Neural cell (in vitro differentiated cells): Measurements from ENCODE around the gene NAT9. TPM values are rescaled to one million over a fixed set of nuclear protein-coding genes. Genes with fewer than 3 reads are reported as not detected.

Experiments
- H2AFZ ChIP-seq: fragments of 200-600, 300-800 bp; sonication (generic), shearing (Covaris generic); 2 replicates; pipeline ENCODE4 v1.6.0; 2014; ENCODE audit warnings: low read depth, mild to moderate bottlenecking, antibody characterized with exemption, low read length, moderate library complexity
- H3F3A ChIP-seq: fragments of 200-600 bp; shearing (Covaris generic); 2 replicates; pipeline ENCODE4 v1.6.1; 2016; ENCODE audit warnings: mild to moderate bottlenecking, moderate library complexity, mixed read lengths, antibody characterized with exemption, low read length; ENCODE audit not compliant: insufficient read depth, poor library complexity, severe bottlenecking
- H3K27ac ChIP-seq: fragments of 200-600, 300-800 bp; sonication (generic), shearing (Covaris generic); 2 replicates; pipeline ENCODE4 v1.5.1; 2014; ENCODE audit warnings: mild to moderate bottlenecking, low read length, moderate library complexity
- H3K27me3 ChIP-seq: fragments of 300-800, 200-600 bp; sonication (generic), shearing (Covaris generic); 2 replicates; pipeline ENCODE4 v1.6.0; 2014; ENCODE audit warnings: mild to moderate bottlenecking, low read depth, low read length, moderate library complexity; ENCODE audit not compliant: insufficient read depth
- H3K36me3 ChIP-seq: fragments of 300-800, 200-600 bp; sonication (generic), shearing (Covaris generic); 2 replicates; pipeline ENCODE4 v1.5.1; 2014; ENCODE audit warnings: mild to moderate bottlenecking, antibody characterized with exemption, low read length, moderate library complexity; ENCODE audit not compliant: insufficient read depth
- H3K4me2 ChIP-seq: fragments of 300-800, 200-600 bp; sonication (generic), shearing (Covaris generic); 2 replicates; pipeline ENCODE4 v1.6.0; 2014; ENCODE audit warnings: mild to moderate bottlenecking, low read length
- H3K4me3 ChIP-seq: fragments of 300-800, 200-600 bp; sonication (generic), shearing (Covaris generic); 2 replicates; pipeline ENCODE4 v1.5.1; 2014; ENCODE audit warnings: mild to moderate bottlenecking, low read length, moderate library complexity
- H3K79me2 ChIP-seq: fragments of 200-600 bp; shearing (Covaris generic); replicated peaks from 2 replicates; pipeline ENCODE4 v1.6.0; 2014; ENCODE audit warnings: mild to moderate bottlenecking, low read length, moderate library complexity; ENCODE audit not compliant: insufficient read depth
- H3K9ac ChIP-seq: fragments of 300-800, 200-600 bp; sonication (generic), shearing (Covaris generic); 2 replicates; pipeline ENCODE4 v1.6.1; 2016; ENCODE audit warnings: mild to moderate bottlenecking, low read length, mixed read lengths
- H3K9me2 ChIP-seq: fragments of 200-600 bp; shearing (Covaris generic); 2 replicates; pipeline ENCODE4 v1.6.1; 2016; ENCODE audit warnings: mild to moderate bottlenecking, low read length, mixed read lengths; ENCODE audit not compliant: insufficient read depth
- H3K9me3 ChIP-seq: fragments of 200-600, 300-800 bp; sonication (generic), shearing (Covaris generic); 2 replicates; pipeline ENCODE4 v1.6.1; 2016; ENCODE audit warnings: mild to moderate bottlenecking, mixed run types, low read length, moderate library complexity, mixed read lengths
- H4K20me1 ChIP-seq: fragments of 200-600 bp; shearing (Covaris generic); 2 replicates; pipeline ENCODE4 v1.6.1; 2016; ENCODE audit warnings: mild to moderate bottlenecking, mixed run types; ENCODE audit not compliant: insufficient read depth
- EP300 ChIP-seq: fragments of 450-650 bp; conservative IDR thresholded peaks from 2 replicates; pipeline ENCODE4 v1.6.1; 2014; ENCODE audit warnings: antibody characterized with exemption, mild to moderate bottlenecking, moderate library complexity; ENCODE audit not compliant: poor library complexity, severe bottlenecking
- EZH2 ChIP-seq: fragments of 200-600, 300-800 bp; shearing (Covaris generic), sonication (generic); IDR thresholded peaks from 2 replicates; pipeline ENCODE4 v1.6.1; 2014; ENCODE audit warnings: antibody characterized with exemption, low read length, borderline replicate concordance, mild to moderate bottlenecking; ENCODE audit not compliant: insufficient read depth, poor library complexity, severe bottlenecking
- MXI1 ChIP-seq: fragments of 450-650 bp; conservative IDR thresholded peaks from 2 replicates; pipeline ENCODE4 v1.6.1; 2014; ENCODE audit warnings: antibody characterized with exemption, mild to moderate bottlenecking; ENCODE audit not compliant: poor library complexity, severe bottlenecking
- SMC3 ChIP-seq: fragments of 450-650 bp; conservative IDR thresholded peaks from 2 replicates; pipeline ENCODE4 v1.6.1; 2014; ENCODE audit warnings: antibody characterized with exemption, mild to moderate bottlenecking, moderate library complexity; ENCODE audit not compliant: poor library complexity
- TAF1 ChIP-seq: IDR thresholded peaks from 2 replicates; pipeline ENCODE4 v1.6.1; 2012; ENCODE audit warnings: low read depth
- polyA plus RNA-seq: library from polyadenylated mRNA; depleted of rRNA; stranded (reverse); fragments of >200 nt; gene quantifications from 2 replicates; pipeline ENCODE4 v1.2.3, GENCODE V29; 2014
- TF ChIP-seq, protein P1 (sequence below): fragments of 450-650 bp; IDR thresholded peaks from 2 replicates; pipeline ENCODE4 v1.5.1; 2014; ENCODE audit warnings: antibody characterized with exemption, mild to moderate bottlenecking, moderate library complexity; ENCODE audit not compliant: poor library complexity, severe bottlenecking
- TF ChIP-seq, protein P2 (sequence below): IDR thresholded peaks from 2 replicates; pipeline ENCODE4 v1.6.1; 2012; ENCODE audit warnings: borderline replicate concordance

Gene NAT9
- polyA plus RNA-seq, 1 donor from 2014 or later: 243 TPM

DNA sequence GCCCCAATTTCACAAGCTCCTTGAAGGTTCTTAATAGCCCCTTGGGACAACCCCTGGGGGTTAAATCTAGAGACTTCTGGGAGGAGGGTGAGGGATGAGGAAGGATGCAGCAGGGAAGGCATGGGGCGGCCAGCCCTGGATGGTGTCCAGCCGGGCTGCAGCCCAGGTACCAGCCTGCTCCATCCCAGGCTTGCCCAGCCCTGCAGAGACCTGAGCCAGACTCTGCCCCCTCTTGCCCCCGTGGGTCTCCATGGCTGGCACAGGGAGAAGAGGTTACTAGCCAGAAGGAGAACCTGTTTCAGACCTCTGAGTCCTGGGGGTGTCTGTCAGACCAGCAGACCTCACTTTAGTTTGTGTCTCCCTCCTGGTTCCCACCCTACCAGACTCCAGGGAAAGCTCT lies 19.3 kb downstream of the NAT9 start:
- no peaks in the 10 kb centered on the region for H3K27me3 ChIP-seq
- no peaks in the 10 kb centered on the region for H3K36me3 ChIP-seq
- H3K9ac ChIP-seq: no peak overlapping the region
- no peak overlapping the region for H3K27ac ChIP-seq
- TF ChIP-seq EZH2: no peak
- no peak for TF ChIP-seq TAF1
- TF ChIP-seq EP300: no peak
- TF ChIP-seq, protein P1, sequence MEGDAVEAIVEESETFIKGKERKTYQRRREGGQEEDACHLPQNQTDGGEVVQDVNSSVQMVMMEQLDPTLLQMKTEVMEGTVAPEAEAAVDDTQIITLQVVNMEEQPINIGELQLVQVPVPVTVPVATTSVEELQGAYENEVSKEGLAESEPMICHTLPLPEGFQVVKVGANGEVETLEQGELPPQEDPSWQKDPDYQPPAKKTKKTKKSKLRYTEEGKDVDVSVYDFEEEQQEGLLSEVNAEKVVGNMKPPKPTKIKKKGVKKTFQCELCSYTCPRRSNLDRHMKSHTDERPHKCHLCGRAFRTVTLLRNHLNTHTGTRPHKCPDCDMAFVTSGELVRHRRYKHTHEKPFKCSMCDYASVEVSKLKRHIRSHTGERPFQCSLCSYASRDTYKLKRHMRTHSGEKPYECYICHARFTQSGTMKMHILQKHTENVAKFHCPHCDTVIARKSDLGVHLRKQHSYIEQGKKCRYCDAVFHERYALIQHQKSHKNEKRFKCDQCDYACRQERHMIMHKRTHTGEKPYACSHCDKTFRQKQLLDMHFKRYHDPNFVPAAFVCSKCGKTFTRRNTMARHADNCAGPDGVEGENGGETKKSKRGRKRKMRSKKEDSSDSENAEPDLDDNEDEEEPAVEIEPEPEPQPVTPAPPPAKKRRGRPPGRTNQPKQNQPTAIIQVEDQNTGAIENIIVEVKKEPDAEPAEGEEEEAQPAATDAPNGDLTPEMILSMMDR: no peak
- TF ChIP-seq, protein P2, sequence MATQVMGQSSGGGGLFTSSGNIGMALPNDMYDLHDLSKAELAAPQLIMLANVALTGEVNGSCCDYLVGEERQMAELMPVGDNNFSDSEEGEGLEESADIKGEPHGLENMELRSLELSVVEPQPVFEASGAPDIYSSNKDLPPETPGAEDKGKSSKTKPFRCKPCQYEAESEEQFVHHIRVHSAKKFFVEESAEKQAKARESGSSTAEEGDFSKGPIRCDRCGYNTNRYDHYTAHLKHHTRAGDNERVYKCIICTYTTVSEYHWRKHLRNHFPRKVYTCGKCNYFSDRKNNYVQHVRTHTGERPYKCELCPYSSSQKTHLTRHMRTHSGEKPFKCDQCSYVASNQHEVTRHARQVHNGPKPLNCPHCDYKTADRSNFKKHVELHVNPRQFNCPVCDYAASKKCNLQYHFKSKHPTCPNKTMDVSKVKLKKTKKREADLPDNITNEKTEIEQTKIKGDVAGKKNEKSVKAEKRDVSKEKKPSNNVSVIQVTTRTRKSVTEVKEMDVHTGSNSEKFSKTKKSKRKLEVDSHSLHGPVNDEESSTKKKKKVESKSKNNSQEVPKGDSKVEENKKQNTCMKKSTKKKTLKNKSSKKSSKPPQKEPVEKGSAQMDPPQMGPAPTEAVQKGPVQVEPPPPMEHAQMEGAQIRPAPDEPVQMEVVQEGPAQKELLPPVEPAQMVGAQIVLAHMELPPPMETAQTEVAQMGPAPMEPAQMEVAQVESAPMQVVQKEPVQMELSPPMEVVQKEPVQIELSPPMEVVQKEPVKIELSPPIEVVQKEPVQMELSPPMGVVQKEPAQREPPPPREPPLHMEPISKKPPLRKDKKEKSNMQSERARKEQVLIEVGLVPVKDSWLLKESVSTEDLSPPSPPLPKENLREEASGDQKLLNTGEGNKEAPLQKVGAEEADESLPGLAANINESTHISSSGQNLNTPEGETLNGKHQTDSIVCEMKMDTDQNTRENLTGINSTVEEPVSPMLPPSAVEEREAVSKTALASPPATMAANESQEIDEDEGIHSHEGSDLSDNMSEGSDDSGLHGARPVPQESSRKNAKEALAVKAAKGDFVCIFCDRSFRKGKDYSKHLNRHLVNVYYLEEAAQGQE: no peak
- no peak for TF ChIP-seq SMC3
- no peaks in the 10 kb centered on the region for H4K20me1 ChIP-seq
- no peaks in the 10 kb centered on the region for H3K9me3 ChIP-seq
- H3F3A ChIP-seq: no peaks in the 10 kb centered on the region
- no peak overlapping the region for H3K4me2 ChIP-seq
- H3K79me2 ChIP-seq: no peaks in the 10 kb centered on the region
- H3K9me2 ChIP-seq: no peaks in the 10 kb centered on the region
- no peak overlapping the region for H2AFZ ChIP-seq
- H3K4me3 ChIP-seq: no peak overlapping the region

DNA sequence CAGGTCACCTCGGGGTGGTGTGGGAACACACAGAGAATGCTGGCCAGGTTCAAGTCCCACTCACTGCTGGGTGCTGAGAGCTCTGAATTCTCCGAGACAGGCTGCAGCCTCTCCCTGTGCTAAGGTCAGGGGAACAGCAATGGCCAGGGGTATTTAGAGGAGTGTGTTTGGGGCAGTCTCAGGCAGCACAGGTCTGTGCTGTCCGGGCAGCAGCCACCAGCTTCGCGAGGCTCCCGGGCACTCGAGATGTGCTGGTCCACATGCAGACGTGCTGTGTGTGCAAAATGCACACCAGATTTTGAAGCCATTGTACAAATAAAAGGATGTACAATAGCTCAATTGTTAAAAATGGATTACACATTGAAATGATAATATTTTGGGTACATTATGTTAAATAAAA lies 20.6 kb downstream of the NAT9 start:
- Histone ChIP-seq H3K9ac (no peak overlapping the region), H3F3A (no peaks in the 10 kb centered on the region), H3K4me3 (no peak overlapping the region), H3K79me2 (no peaks in the 10 kb centered on the region), H3K9me3 (no peaks in the 10 kb centered on the region), H4K20me1 (no peaks in the 10 kb centered on the region), H3K27me3 (no peaks in the 10 kb centered on the region), H3K4me2 (no peak overlapping the region), H3K9me2 (no peaks in the 10 kb centered on the region), H3K27ac (no peak overlapping the region), H3K36me3 (no peaks in the 10 kb centered on the region), H2AFZ (no peak overlapping the region)
- TF ChIP-seq MXI1 (no peak), TAF1 (no peak), SMC3 (no peak)
- TF ChIP-seq, protein P2: no peak
